Activated CD4-positive, alpha-beta T cell treated with anti-CD3 and anti-CD28 coated beads, Interleukin-2, amount 50 U/mL, for 24 hours (primary cell): ENCODE results near the gene ZNF480.
"Not testable (repeated sequence)": the region's sequence is repeated elsewhere in the genome, so short reads cannot be mapped to it uniquely, and the experiment has no call there.

Source experiments
- DNase-seq, 2 donors: peaks; one replicate each; pipeline ENCODE4 v3.0.0-alpha.2; 2020; ENCODE audit warnings: low read depth in 1 of 2, low spot score in 1 of 2

ZNF480 gene

DNA sequence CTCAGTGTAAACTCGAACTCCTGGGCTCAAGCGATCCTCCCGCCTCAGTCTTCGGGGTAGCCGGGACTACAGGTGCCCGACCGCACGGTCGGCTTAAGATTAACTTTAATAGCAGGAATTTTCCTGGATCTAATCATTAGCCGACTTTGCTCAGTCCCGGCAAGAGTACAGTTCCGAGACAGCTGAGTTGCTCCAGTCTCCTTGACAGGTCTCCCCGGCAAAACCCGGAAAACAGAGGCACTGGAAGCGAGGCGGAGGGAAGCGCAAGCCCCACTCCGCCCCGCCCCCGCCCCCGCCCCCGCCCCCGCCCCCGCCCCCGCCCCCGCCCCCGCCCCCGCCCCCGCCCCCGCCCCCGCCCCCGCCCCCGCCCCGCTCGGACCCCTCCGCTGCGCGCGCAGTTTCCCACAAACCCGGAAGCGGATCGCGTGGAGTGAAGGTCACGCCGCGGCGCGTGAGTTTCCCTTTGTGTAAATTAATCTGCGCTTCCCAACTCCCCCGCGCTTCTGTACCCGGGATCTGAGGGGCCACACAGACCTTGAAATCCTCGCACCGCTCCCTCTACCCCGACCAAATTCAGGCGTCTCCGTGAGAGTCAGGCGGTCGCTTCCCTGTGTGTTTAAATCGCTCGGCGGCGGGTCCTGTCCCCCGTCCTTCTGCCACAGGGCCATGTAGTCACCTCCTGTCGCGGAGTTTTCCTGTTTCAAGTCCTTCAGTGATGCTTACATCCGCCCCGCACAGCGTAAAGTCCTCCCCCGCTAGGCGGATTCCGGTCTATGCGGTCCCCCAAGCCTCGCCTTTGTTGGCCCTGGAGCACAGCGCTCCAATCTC is at the start of gene ZNF480:
TSS of gene ZNF480 (plus strand) at position 397 of the 828 bp plus-strand sequence. CDS start 3,244 bp downstream, outside the sequence.
- peak; percentile 41 to 68 for DNase-seq

DNA sequence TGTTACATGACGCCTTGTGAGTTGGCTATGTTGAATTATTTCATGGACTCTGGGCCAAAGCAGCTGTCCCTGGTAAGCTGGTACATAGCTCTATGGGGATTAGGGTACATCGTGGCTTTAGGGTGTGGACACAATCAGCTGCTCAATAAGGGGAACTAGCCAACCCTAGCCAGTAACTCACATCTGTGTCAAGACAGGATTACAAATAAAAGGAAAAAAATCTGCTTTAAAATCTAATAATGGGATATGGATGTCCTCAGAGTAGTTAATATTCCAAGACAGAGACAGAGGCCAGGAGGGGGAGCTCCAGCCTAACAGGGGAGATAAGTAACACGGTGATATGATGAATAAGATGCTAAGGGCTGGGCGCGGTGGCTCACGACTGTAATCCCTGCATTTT is 48.7 kb upstream of the ZNF480 start:
- peak; percentile 24 to 51 for DNase-seq

DNA sequence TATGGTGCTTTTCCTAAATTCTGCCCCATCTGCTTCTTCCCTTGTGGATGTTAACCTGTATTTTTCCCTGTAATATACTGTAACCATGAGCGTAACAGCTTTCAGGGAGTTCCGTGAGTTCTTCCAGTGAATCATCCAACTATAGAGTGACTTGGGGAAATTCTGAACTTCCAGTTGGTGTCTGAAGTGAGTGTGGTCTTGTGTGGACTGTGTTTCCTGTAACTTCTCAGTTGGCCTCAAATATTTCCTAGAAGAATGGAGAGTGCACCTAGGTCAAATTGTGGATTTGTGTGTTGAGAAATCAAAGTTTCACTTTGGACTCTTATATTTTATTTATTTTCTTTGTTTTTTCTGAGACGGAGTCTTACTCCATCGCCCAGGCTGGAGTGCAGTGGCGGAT is 38.5 kb upstream of the ZNF480 start:
- DNase-seq = no peak

DNA sequence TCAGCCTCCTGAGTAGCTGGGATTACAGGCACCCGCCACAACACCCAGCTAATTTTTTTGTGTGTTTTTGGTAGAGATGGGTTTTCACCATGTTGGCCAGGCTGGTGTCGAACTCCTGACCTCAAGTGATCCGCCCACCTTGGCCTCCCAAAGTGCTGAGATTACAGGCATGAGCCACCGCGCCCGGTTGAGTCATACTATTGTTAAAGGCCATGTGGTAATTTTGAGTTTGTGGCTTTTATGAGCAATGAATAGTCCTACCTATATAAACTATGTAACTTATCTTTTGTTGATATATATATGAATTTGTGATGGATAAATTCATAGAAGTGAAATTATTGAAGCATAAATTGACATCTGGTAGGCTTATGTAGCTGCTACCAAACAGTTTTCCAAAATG is 31.4 kb upstream of the ZNF480 start:
- not testable (repeated sequence) for DNase-seq

DNA sequence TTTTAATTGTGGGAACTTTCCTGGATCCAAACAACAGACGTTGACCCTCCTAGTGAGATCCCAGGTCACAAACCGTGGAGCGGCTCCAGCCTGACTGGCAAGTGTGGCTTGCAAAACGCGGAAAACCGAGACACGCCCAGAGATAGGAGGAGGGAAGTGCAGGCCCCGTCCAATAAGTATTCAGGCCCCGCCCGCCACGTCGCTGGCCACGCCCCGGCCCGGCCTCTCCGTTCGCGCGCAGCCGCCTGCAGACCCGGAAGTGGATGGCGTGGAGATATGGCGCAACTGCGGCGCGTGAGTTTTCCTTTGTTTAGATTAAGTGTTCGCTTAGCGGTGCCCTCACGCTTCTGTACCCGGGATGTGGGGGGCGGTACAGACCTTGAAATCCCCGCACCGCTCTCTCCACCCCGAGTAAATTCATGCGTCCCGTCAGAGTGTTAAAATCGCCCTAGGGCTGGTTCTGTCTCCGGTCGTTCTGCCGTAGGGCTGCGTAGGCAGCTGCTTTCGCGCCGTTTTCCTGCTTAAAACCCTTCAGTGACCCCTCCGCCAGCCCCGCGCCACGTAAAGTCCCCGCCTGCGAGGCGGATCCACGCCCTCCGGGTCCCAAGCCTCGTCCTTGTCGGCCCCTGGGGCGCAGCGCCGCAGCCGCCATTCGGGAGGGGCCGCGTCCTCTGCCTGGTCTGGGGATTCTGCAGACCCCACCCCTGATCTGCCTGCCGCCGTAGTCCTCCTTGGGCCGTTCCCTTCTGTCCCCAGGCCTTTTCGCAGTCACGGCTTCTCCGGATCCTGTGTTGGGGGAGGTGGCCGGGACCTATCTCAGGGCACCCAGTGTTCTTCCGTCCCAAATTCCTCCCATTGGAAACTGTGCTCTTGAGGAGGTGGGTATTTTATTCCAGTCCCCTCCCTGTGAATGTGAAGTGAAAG is 27.4 kb upstream of the ZNF480 start, which contains the start of gene ZNF766:
TSS of gene ZNF766 (plus strand) at position 250 of the 924 bp plus-strand sequence. CDS start at position 277, 27 bp downstream.
- DNase-seq = peak; percentile 95

DNA sequence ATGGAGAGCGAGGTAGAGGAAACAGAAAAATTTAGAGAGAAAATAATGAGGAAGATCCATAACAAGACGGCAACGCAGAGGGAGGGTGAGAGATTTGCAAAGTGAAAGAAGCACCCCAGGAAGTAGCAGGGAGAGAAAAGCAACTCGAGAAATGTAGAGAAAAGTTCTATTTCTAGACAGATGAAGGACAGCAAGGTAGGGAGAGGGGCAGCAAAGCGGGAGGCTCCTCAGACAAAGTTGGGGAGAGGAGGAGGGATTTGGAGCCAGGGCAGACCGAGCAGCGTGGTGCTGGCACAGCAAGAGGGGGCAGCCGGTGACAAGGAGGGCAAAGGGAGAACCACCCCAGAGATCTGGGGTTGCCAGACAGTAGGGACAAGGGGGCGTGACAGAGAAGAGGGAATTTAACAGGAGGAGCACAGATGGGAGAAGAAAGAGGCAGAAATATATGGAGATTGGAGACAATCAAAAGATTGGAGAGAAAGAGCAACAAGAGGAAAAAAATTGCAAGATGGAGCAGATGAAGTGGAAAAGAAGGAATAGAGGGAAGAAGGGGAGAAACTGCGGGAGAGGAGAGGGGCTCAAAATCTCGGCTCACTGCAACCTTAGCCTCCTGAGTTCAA is 26.6 kb upstream of the ZNF480 start:
- DNase-seq = no peak

DNA sequence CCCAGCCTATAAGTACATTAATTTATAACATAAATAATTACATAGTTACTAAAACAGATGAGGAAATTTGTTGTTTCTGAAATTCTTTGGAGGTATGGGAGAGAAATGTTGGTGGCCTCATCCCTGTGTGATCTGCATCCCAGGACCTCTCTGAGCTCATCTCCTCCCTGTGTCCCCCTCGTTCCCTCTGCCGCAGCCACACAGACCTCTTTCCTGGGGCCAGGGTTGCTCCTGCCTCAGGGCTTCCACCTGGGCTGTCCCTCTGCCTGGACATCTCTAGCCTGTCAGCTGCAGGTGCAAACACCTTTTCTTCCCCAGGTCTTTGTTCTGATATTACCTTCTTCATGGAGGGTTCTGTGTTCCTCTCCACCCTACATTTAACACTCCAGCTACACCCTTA is 23.7 kb upstream of the ZNF480 start:
- DNase-seq = no peak

DNA sequence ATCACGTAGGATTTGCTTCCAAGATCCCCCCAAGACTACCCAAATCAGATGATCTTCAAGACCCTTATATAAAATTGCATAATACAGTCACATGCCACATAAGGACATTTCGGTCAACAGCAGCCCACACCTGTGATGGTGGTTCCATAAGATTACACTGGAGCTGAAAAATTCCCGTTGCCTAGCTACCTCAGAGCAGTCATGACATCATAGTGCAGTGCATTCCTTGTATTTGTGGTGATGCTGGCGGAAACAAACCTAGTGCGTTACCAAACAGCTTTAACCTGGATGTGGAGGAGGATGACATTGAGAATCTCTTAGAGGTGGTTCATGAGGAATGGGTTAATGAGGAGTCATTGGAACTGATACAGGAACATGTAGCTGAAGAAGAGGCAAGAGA is 22.8 kb upstream of the ZNF480 start:
- DNase-seq = no peak

DNA sequence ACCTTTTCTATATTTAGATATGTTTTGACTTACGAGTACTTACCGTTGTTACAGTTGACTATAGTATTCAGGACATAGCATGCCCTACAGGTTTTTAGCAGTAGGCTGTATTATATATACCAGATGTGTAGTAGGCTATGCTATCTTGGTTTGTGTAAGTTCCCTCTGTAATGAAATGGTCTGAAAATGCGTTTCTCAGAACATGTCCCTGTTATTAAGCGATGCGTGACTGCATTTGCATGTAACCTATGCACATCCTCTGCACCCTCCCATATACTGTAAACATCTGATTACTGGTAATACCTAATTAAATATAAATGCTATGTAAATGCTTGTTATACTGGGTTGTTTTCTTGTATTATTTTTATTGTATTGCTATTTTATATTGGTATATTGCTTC is 21.0 kb upstream of the ZNF480 start:
- DNase-seq = no peak

DNA sequence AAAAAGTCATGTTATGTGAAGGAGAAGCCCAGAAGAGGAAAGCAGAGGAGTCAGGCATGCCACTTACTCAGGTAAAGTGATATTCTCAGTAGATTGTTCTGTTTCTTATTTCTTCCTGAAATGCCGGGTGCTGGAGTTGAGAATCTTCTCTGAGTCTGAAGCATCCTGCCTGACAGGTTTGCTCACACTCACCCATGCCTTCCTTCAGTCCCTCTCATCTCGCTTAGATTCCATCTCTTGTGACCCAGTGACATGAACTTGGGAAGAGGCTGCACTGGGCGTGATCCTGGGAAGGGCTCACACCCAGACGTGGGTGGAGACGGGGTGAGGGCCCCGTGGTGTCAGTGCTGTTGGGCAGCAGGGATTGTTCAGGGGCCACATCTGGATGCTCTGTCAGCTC is 19.5 kb upstream of the ZNF480 start:
- no peak for DNase-seq

DNA sequence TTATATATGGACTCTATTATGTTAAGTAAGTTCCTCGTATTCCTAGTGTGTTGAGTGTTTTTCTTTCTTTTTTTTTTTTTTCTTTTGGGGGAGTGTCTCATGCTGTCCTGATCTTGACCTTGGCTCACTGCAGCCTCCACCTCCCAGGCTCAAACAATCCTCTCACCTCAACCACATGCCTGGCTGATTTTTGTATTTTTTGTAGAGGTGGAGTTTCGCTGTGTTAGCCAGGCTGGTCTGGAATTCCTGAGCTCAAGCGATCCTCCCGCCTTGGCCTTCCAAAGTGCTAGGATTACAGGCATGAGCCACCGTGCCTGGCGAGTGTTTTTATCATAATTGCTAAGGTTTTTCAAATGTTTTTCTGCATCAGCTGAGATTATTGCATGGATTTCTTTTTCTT is 10.7 kb upstream of the ZNF480 start:
- no peak for DNase-seq

DNA sequence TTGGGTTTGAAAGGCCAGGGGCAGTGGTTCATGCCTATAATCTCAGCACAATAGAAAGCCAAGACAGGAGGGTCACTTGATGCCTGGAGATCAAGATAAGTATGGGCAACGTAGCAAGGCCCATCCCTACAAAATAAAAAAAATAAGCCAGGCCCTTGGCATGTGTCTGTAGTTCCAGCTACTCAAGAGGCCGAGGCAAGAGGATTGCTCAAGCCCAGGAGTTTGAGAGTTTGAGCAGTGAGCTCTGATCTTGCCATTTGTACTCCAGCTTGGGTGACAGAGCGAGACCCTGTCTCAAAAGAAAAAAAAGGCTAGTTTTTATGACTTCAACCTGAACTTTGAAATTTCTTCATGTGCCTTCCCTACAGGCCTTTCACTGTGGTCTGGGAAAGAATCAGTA is 5.2 kb upstream of the ZNF480 start:
- DNase-seq = no peak

DNA sequence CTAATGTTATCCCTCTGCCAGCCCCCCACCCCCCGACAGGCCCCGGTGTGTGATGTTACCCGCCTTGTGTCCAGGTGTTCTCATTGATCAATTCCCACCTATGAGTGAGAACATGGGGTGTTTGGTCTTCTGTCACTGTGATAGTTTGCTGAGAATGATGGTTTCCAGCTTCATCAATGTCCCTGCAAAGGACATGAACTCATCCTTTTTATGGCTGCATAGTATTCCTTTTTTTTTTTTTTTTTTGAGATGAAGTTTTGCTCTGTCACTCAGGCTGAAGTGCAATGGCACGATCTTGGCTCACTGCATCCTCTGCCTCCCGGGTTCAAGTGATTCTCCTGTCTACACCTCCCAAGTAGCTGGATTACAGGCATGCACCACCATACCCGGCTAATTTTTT is 4.0 kb upstream of the ZNF480 start:
- DNase-seq = not testable (repeated sequence)

DNA sequence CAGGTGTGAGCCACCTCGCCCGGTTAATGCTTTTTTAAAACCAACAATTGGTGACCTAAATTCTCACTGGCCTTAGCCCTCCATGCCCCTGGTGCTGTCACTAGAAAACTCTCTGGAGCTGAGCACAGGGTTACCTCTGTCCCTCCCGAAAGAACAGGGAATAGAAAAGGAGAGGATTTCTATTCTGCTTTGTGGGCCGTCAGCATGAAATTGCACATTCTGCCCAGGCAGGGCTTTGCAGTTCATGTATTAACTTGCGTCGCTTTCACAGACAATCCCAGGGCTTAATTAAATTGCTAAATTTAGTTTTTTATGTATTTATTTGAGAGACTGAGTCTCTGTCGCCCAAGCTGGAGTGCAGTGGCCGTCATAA is 583 bp upstream of the ZNF480 start:
- DNase-seq = no peak

DNA sequence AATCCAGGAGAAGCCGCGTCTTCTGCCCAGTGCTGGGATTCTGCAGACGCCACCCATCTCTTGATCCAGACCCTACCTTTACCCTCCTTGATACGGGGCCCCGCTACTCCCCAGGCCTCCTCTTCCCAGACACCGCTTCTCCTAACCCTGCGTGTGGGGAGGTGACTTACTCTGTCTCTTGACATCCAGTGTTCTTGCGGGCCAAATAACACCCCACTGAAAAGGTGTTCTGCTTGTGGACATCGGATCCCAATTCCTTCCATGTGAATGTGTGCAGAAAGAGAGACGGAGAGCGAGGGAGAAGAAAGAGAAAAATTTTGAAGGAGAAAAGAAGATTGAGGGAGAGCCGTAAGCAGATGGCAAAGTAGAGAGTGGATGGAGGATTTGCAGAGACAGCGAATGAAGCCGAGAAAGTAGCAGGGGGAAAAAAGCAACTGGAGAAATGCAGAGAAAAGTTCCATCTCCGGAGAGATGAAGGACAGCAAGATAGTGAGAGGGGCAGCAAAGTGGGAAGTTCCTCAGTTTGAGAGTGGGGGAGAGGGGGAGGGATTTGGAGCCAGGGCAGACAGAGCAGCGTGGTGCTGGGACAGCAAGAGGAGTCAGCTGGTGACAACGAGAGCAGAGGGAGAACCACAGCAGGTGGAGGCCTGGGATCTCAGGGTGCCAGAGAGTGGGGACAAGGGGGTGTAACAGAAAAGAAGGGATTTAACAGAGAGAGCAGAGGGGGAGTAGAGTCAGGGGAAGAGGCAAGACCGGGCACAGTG is 814 bp downstream of the ZNF480 start:
- no peak for DNase-seq

DNA sequence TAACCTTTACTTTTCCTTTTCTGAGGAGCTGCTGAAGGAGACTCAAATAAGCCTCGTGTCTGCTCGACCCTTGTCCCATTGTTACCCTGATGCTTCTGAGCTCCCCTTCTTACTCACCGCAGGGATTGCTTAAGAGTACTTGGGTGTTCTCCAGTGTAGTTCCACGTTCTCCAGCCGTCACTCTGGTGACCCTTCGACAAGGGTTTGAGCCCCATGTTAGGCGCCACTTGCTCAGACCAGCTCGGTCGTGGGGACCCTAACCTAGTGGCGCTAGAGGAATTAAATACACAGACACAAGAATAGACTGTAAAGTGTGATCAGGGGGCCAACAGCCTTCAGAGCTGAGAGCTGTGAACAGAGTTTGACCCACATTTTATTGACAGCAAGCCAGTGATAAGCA is 10.3 kb downstream of the ZNF480 start:
- DNase-seq = no peak

DNA sequence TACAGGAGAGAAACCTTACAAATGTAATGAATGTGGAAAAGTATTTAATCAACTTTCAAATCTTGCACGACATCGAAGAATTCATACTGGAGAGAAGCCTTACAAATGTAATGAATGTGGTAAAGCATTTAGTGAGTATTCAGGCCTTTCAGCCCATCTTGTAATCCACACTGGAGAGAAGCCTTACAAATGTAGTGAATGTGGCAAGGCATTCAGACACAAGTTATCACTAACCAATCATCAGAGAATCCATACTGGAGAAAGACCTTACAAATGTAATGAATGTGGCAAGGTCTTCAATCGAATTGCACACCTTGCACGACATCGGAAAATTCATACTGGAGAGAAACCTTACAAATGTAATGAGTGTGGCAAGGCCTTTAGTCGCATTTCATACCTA is 25.5 kb downstream of the ZNF480 start:
- no peak for DNase-seq

DNA sequence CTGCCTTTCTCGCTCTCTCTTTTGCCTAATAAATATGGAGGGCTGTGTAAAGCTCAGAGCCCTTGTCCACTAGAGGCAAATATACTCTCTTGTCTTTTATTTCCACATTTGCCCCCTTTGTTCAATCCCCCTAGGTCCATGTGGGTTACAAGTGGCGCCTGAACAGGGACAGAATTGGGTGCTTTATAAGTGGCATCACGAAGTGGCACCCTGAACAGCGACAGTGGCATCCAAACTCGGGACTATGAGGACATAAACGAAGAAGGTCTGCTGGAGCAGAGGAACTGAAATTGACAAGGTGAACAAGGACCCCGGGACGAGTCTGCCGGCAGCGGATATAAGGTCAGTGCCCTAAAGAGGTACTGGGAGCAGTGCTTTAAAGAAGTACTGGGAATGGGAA is 34.8 kb downstream of the ZNF480 start:
- DNase-seq = no peak

DNA sequence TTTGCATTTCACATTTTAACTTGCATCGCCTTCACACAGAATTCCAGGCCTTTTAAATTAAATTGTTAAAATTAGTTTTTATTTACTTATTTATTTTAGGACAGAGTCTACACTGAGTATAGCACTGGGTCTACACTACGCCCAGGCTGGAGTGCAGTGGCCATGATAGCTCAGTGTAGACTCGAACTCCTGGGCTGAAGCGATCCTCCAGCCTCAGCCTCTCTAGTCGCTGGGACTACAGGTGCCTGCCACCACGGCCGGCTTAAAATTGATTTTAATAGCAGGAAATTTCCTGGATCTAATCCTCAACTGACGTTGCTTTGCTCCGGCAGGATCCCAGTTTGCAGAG is 38.8 kb downstream of the ZNF480 start:
- DNase-seq = no peak

DNA sequence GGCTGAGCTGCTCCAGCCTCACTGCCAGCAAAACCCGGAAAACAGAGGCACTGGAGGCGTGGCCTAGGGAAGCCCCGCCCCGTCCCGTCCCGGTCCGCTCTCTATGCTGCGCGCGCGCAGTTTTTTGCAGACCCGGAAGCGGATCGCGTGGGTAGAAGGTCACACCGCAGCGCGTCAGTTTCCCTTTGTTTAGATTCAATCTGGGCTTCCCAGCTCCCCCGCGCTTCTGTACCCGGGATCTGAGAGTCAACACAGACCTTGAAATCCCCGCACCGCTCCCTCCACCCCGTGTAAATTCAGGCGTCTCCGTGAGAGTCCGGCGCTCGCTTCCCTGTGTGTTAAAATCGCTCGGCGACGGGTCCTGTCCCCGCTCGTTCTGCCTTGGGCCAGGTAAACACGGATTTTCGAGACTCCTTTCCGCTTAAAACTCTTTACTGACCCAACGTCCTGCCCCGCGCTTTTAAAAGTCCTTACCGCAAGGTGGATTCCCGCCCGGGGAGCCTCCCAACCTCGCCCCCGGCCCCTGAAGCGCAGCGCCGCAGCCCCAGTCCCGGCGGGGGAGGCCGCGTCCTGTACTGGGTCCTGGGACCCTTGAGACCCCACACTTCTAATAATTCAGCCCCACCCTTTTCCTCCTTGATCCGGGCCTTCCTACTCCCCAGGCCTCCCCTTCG is 39.3 kb downstream of the ZNF480 start, which contains the start of gene ZNF610:
TSS of gene ZNF610 (plus strand) at position 127 of the 674 bp plus-strand sequence. CDS start 12,930 bp downstream, outside the sequence.
- peak; percentile 76 to 87 for DNase-seq
